Left lobe of liver (tissue), 2 donors: ENCODE data around the gene KANK2. TPM values are rescaled to one million over a fixed set of nuclear protein-coding genes. Genes with fewer than 3 reads are reported as not detected.

Experiments used
- ATAC-seq: fragments of 200-7000 bp; cut with Tn5 transposase; one replicate; pipeline ENCODE4 v1.9.1; 2020; ENCODE audit warnings: mild to moderate bottlenecking, moderate library complexity
- DNase-seq: peaks from one replicate; pipeline ENCODE4 v3.0.0-alpha.2; 2020; ENCODE audit warnings: low spot score
- total RNA-seq: library from RNA; stranded (reverse); gene quantifications from one replicate; pipeline ENCODE4 v1.2.1, GENCODE V29; 2021
- donor health status: DM: no; HTN: no; CAD: no; lungs with moderate emphysema.
- donor health status: DM: no; HTN: yes; CAD: no.

KANK2 gene
- 61.1 TPM for total RNA-seq

DNA sequence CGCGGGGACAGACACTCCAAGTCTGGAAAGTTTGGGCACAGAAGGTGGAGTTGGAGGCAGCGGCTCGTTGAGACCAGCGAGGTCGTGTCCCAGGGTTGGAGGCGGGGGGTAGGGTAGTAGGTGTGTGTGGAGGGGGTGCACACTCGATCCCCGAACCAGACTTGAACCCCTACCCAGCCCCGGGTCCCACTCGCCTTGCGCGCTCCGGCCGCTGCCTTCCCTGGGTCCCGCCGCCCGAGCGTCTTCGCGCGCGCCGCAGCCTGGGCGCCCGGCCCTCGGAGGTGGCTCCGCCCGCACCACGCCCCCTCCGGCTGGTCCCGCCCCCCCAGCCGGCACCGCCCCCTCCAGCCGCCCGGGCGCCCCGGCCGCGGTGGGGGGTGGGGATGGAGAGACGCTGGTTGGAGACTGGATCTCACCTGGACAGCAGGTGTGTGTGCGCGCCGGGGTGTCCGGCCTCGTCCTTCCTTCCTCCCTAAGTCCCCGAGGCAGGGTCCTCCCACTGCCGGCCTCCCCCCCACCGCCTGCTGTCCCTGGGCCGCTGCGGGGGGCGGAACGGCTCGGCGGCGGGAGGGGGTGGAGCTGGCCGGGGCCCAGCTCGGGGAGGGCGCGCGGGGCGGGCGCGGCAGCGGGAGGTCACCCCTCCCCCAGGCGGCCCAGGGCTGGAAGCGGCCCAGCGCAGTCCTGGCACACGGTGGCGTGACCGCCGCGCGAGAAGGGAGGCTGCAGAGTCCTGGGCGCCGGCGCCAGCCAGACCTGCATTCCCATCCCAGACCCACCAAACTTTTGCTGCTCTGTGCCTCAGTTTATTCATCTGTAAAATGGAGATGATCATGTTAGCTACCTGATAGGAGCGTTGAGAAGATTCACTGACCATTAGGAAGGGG is at the start of gene KANK2:
Gene KANK2 (minus strand): TSS at position 255 of the 884 bp plus-strand sequence. CDS start 3,034 bp downstream, outside the sequence.
- peak; percentile 93 for DNase-seq
- peak; percentile 89 for ATAC-seq

- no peak for DNase-seq
- no peak for ATAC-seq
Measured at GRCh38 chr19:11246941-11247340, 49.6 kb upstream of the KANK2 start.

GRCh38 chr19:11244846-11245589 is 47.7 kb upstream of the KANK2 start:
- no peak for ATAC-seq
- no peak for DNase-seq

GRCh38 chr19:11243798-11244169 is 46.4 kb upstream of the KANK2 start:
- ATAC-seq = no peak

GRCh38 chr19:11242864-11243797 is 45.8 kb upstream of the KANK2 start:
- ATAC-seq (peak; percentile 76), DNase-seq (peak; percentile 99)

More at GRCh38 chr19:11243798-11244169, 46.4 kb upstream of the KANK2 start:
- DNase-seq = no peak

DNA sequence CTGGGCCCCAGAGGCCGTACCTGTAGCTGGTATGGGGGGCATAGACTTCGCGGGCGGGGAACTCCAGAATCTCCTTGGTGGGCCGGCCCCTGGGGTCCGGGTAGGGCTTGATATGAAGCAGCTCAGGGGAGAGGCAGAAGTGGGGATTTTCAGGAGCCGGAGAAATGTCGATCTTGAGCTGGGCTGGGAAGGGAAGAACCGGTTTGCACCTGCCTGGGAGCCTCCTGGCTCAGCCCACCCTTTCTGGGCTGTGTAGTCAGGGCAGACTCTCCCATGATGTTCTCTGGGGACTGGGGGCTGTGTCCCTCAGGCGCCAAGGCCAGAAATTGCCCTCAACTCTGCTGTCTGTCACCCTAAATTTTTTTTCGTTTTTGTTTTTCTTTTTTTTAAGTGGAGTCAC is 44.7 kb upstream of the KANK2 start:
- DNase-seq (no peak), ATAC-seq (no peak)

GRCh38 chr19:11240008-11240444 is 42.7 kb upstream of the KANK2 start:
- DNase-seq (no peak), ATAC-seq (no peak)

- ATAC-seq = peak; percentile 45
- DNase-seq = peak; percentile 95
Measured at GRCh38 chr19:11239377-11240000, 42.1 kb upstream of the KANK2 start, which contains the start of gene ANGPTL8. ANGPTL8 (plus strand) TSS chr19:11239619; CDS start chr19:11239638, 19 bp downstream.

GRCh38 chr19:11238781-11239376 is 41.5 kb upstream of the KANK2 start:
- peak; percentile 79 for DNase-seq

GRCh38 chr19:11238041-11238440 is 40.7 kb upstream of the KANK2 start:
- ATAC-seq (no peak), DNase-seq (no peak)

More at GRCh38 chr19:11238781-11239376, 41.5 kb upstream of the KANK2 start:
- peak; percentile 0 for ATAC-seq

GRCh38 chr19:11237321-11237720 is 40.0 kb upstream of the KANK2 start:
- ATAC-seq (peak; percentile 4), DNase-seq (no peak)

DNA sequence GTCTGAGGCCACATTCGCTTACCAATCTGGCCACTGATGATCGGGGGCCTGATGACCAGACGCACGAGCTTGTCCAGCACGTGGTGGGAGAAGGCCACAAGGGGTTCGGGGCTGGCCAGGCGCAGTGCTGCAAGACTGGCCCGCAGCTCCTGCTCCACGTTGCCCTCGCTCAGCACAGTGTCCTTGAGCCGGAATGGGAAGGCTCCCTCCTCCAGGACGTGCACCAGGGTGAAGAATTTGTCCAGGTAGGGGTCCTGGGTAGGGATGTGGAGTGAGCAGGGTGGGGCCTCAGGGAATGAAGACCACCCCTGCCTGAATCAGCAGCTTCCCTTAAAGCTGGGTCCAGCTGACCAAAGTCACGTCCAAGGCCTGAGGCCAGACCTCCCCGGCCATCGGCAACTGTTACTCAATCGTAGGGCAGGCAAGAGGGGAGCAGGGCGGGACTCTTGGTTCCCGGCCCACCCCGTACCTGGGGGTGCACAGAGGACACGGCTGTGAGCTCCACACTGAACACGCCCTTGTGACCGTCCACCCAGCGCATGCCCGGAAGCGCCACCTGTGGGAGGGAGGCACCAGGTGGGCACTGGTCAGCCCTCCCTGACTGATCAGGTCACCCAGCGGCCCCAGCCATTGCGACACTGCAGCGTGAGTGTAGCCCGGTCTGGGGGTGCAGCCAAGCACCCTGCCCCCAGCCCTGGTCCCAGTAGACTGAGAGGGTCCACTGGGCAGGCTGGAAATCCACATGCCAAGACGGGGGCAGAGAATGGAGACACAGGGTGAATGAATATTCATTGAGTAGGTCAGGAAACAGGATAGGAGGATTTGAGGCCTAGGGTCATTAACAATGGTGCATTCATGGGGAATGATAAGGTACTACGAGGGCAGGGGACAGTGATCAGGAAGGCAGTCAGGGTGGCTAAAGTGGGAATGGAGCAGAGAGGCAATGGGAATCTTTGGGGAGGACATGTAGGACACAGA is 39.3 kb upstream of the KANK2 start:
- peak; percentile 99 for DNase-seq
- ATAC-seq = peak; percentile 58

GRCh38 chr19:11234486-11235075 is 37.2 kb upstream of the KANK2 start:
- no peak for ATAC-seq
- no peak for DNase-seq

DNA sequence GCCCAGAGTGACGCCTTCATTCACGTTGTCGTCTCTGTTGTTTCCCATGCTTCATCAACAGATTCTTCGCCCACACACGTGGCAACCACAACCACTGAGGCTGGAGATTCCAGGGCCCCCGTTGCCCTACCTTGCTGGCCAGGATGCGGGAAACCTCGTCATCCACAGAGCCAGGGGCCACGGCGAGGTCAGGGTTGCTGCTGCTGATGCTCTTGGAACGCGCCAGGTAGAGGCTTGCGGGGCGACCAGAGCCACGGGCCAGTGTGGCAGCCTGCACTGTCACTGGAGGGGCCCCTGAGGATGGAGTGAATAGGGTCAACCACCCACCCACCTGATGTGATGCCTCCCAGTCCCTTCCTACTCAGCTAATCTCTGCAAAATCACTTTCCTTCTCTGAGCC is 35.7 kb upstream of the KANK2 start:
- no peak for ATAC-seq
- DNase-seq = no peak

- no peak for ATAC-seq
Measured at GRCh38 chr19:11232555-11232954, 35.2 kb upstream of the KANK2 start.

GRCh38 chr19:11230621-11231386 is 33.5 kb upstream of the KANK2 start:
- DNase-seq (no peak), ATAC-seq (no peak)

More at GRCh38 chr19:11232555-11232954, 35.2 kb upstream of the KANK2 start:
- no peak for DNase-seq

DNA sequence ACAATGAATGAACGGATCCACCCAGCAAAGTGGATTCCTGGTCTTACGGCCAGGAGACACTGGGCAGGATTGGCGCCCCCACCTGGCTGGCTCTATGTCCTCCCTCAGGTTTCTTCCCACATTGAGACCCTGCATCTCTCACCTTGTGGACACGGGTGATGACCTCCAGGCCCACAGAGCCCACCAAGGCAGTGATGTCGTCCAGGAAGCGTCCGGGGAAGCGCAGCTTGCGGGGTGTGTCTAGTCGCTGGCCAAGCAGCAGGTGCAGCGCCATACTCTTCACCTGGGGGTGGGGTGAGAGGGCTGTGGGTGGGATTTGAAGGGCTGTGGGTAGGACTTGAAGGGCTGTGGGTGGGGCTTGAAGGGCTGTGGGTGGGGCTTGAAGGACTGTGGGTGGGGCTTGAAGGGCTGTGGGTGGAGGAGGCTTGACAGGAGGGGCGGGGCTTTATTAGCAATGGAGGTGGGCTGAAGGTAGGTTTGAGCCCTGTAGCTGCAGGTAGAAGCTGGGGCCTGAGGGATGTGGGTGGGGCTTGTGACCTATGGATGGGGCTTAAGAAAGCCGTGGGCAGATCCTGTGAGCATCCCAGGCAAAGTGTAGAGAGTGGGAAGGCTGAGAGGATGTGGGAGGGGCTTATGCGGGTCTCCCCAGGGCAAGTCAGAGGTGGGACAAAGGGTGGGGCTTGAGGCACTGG is 30.0 kb upstream of the KANK2 start:
- DNase-seq (no peak), ATAC-seq (peak; percentile 36)
